ENCODE measurements around the gene FBRSL1.
"Not testable (repeated sequence)": the region's sequence is repeated elsewhere in the genome, so short reads cannot be mapped to it uniquely, and the experiment has no call there.

The FBRSL1 gene

DNA sequence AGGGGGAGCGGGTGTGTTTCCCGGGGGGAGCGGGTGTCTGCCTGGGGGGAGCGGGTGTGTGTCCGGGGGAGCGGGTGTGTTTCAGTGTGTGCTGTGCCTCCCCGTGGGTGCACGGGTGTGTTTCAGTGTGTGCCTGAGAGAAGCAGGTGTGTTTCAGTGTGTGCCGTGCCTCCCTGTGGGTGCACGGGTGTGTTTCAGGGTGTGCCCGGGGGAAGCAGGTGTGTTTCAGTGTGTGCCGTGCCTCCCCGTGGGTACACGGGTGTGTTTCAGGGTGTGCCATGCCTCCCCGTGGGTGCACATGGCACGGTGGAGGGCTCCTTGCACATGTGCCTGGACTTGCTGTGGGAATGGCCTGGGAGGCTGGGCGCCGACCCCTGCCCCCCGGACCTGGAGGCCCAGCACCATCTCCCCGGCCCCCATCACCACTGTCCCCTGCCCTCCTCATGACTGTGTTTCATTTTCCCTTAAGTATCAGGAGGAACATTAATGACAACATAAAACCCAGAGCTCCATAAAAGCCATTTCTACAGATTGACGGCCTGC lies 38.7 kb downstream of the FBRSL1 start:
- TF ChIP-seq, protein P1, sequence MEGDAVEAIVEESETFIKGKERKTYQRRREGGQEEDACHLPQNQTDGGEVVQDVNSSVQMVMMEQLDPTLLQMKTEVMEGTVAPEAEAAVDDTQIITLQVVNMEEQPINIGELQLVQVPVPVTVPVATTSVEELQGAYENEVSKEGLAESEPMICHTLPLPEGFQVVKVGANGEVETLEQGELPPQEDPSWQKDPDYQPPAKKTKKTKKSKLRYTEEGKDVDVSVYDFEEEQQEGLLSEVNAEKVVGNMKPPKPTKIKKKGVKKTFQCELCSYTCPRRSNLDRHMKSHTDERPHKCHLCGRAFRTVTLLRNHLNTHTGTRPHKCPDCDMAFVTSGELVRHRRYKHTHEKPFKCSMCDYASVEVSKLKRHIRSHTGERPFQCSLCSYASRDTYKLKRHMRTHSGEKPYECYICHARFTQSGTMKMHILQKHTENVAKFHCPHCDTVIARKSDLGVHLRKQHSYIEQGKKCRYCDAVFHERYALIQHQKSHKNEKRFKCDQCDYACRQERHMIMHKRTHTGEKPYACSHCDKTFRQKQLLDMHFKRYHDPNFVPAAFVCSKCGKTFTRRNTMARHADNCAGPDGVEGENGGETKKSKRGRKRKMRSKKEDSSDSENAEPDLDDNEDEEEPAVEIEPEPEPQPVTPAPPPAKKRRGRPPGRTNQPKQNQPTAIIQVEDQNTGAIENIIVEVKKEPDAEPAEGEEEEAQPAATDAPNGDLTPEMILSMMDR (IDR thresholded peaks at IDR 0.05; ENCODE audit: low read depth, low read length, missing control alignments): no peak
- in situ Hi-C loops (cut with HindIII; ENCODE audit: low sequenced_read_pairs): no loop called here
- DNase-seq (ENCODE audit: low read depth): no peak
- H3K4me3 ChIP-seq (ENCODE audit: low read depth, low read length): no peak overlapping the region

GRCh38 chr12:132529156-132529839 lies 39.3 kb downstream of the FBRSL1 start:
- in situ Hi-C loops (cut with HindIII; ENCODE audit: low sequenced_read_pairs): no loop called here
- H3K4me3 ChIP-seq (ENCODE audit: low read depth, low read length): no peak overlapping the region
- no peak for DNase-seq (ENCODE audit: low read depth)
- TF ChIP-seq, protein P1 (IDR thresholded peaks at IDR 0.05; ENCODE audit: low read depth, low read length, missing control alignments): no peak

GRCh38 chr12:132529906-132530305 lies 40.0 kb downstream of the FBRSL1 start:
- TF ChIP-seq, protein P1 (IDR thresholded peaks at IDR 0.05; ENCODE audit: low read depth, low read length, missing control alignments): no peak
- in situ Hi-C loops (cut with HindIII; ENCODE audit: low sequenced_read_pairs): no loop called here
- no peak overlapping the region for H3K4me3 ChIP-seq (ENCODE audit: low read depth, low read length)
- DNase-seq (ENCODE audit: low read depth): no peak

DNA sequence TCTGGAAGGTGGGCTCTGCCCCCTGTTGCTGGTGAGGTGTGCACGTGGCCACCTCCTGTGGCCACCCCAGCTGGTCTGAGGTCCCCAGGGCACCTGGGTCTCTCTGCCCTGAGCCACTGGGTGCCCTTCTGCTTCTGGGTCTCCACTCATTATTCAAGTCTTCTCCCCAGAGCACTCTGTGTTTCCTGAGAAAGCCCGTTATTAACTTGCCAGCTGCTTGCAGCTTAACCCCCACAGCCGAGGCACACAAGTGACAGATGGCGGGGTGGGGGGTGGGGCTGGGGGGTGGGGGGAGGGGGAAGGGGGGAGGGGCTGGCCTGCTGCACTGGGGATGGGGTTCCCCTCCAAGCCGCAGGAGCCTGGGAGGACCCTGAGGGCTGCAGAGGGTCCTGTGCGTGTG lies 40.5 kb downstream of the FBRSL1 start:
- in situ Hi-C loops (cut with HindIII; ENCODE audit: low sequenced_read_pairs): no loop called here
- no peak for DNase-seq (ENCODE audit: low read depth)
- H3K4me3 ChIP-seq (ENCODE audit: low read depth, low read length): no peak overlapping the region
- TF ChIP-seq, protein P1 (IDR thresholded peaks at IDR 0.05; ENCODE audit: low read depth, low read length, missing control alignments): no peak

DNA sequence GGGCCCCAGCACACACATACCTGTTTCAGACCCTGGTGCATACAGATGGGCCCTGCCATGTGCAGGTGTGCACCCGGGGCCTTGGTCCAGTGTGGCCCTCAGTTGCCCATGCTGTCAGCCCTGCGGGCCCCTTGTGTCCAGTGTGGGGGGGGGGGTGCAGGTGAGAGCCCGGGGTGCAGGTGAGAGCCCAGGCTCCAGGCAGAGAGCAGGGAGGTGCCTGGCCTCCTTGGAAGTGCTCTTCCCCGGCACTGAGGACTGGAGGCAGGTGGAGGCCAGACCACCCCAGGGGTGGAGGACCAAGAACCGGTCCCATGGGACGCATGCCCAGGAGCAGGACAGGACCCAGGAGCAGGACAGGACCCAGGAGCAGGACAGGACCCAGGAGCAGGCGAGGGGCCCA lies 40.9 kb downstream of the FBRSL1 start:
- H3K4me3 ChIP-seq (ENCODE audit: low read depth, low read length): no peak overlapping the region
- TF ChIP-seq, protein P1 (IDR thresholded peaks at IDR 0.05; ENCODE audit: low read depth, low read length, missing control alignments): no peak
- DNase-seq (ENCODE audit: low read depth): no peak
- in situ Hi-C loops (cut with HindIII; ENCODE audit: low sequenced_read_pairs): no loop called here

- in situ Hi-C loops (cut with HindIII; ENCODE audit: low sequenced_read_pairs); DNase-seq (ENCODE audit: low read depth); H3K4me3 ChIP-seq (ENCODE audit: low read depth, low read length): not testable (repeated sequence)
These were observed 43.0 kb downstream of the FBRSL1 start for GRCh38 chr12:132532711-132533583.

DNA sequence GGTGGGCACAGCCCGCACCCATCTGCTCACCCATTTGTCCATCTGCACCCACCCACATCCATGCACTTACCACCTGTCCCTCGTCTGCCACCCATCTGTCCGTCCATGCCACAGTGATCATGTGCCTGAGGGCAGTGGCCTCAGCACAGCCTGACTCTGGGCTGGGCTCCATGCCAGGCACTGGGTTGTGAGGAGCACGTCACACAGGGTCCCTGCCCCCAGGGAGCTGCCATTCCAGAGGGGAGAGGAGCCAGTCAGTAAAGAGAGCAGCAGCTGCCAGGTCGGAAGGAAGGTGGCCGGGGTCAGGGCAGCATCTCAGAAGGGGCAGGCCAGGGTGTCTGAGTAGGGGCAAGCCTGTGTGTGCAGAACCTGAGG lies 43.6 kb downstream of the FBRSL1 start:
- DNase-seq (ENCODE audit: low read depth): no peak
- TF ChIP-seq, protein P1 (IDR thresholded peaks at IDR 0.05; ENCODE audit: low read depth, low read length, missing control alignments): no peak
- H3K4me3 ChIP-seq (ENCODE audit: low read depth, low read length): no peak overlapping the region
- in situ Hi-C loops (cut with HindIII; ENCODE audit: low sequenced_read_pairs): no loop called here

Data from astrocyte of the cerebellum (primary cell).